Measurements from ENCODE around the gene COL13A1. TPM values are rescaled to one million over a fixed set of nuclear protein-coding genes. Genes with fewer than 3 reads are reported as not detected.

Gene COL13A1
- total RNA-seq, 1 experiment from 2014 or later, result 3.6 TPM

DNA sequence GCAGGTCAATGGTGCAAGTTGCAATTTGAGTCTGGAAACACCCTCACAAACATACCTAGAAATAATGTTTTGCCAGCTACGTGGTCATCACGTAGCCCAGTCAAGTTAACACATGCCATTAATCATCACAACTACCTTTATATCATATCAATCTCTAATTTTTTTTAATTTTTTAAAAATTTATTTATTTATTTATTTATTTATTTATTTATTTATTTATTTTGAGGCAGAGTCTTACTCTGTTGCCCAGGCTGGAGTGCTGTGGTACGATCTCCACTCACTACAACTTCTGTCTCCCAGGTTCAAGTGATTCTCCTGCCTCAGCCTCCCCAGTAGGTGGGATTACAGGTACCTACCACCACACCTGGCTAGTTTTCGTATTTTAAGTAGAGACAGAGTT, 198.6 kb downstream of the COL13A1 start:
- H2BK12ac ChIP-seq (ENCODE audit: insufficient read length, low read depth, low read length), result no peak overlapping the region
- no peak overlapping the region for H4K8ac ChIP-seq (replicated peaks; ENCODE audit: insufficient read length, low read depth, low read length)
- no peak overlapping the region for H2BK120ac ChIP-seq (ENCODE audit: low read depth, low read length, poor library complexity, severe bottlenecking)
- H4K91ac ChIP-seq (ENCODE audit: insufficient read length, low read depth, low read length), result no peak overlapping the region
- no CpG with 5 or more reads among the region's 4 CpGs for WGBS (ENCODE audit: extremely low coverage, insufficient read length, low lambda C conversion rate)
- no peak overlapping the region for H3K4me2 ChIP-seq (ENCODE audit: insufficient read depth, insufficient read length, low read length)
- no peak overlapping the region for H3T11ph ChIP-seq (ENCODE audit: low read length)
- H3K23ac ChIP-seq (ENCODE audit: insufficient read length, low read depth, low read length), result no peak overlapping the region
- H3K27me3 ChIP-seq (ENCODE audit: insufficient read depth, low read length), result no peaks in the 10 kb centered on the region
- H2AK5ac ChIP-seq (ENCODE audit: insufficient read length, low read length), result no peak overlapping the region
- Mint-ChIP-seq H3K4me3 (no peak overlapping the region), H3K27ac (no peak overlapping the region), H3K27me3 (ENCODE audit: low read depth) (peaks cover 37% of the 10 kb centered on the region), H3K4me1 (no peaks in the 10 kb centered on the region), H3K9me3 (no peaks in the 10 kb centered on the region; a peak in 1 of 5 replicates), H3K36me3 (ENCODE audit: insufficient read depth in 1 of 3, low read depth in 3 of 3) (no peaks in the 10 kb centered on the region)
- no peak overlapping the region for H3K14ac ChIP-seq (ENCODE audit: insufficient read depth, low read length)
- H3K9ac ChIP-seq (ENCODE audit: extremely low read depth, insufficient read length, low read length), result no peak overlapping the region
- H3K4me1 ChIP-seq (ENCODE audit: insufficient read depth, low read length), result no peaks in the 10 kb centered on the region
- no peaks in the 10 kb centered on the region for H3K23me2 ChIP-seq (ENCODE audit: insufficient read length, low read depth, low read length, poor library complexity, severe bottlenecking)
- no peak for DNase-seq
- no peaks in the 10 kb centered on the region for H3K79me2 ChIP-seq (ENCODE audit: insufficient read depth, low read length)
- H2BK15ac ChIP-seq (ENCODE audit: low read depth, low read length), result no peak overlapping the region
- H3K27ac ChIP-seq (ENCODE audit: insufficient read length, low read depth, low read length), result no peak overlapping the region
- H2BK5ac ChIP-seq (ENCODE audit: insufficient read length, low read length), result no peak overlapping the region
- H2BK20ac ChIP-seq (ENCODE audit: low read depth, low read length, poor library complexity, severe bottlenecking), result no peak overlapping the region
- no peak overlapping the region for H4K5ac ChIP-seq (ENCODE audit: insufficient read length, low read depth, low read length)
- H3K4ac ChIP-seq (ENCODE audit: low read depth, low read length), result no peak overlapping the region
- H2AFZ ChIP-seq (ENCODE audit: low read length), result no peak overlapping the region
- H3K79me1 ChIP-seq (ENCODE audit: insufficient read depth, low read depth, low read length, poor library complexity, severe bottlenecking), result no peaks in the 10 kb centered on the region
- no peak overlapping the region for H3K18ac ChIP-seq (ENCODE audit: insufficient read length, low read depth, low read length)
- TF ChIP-seq, protein P1, sequence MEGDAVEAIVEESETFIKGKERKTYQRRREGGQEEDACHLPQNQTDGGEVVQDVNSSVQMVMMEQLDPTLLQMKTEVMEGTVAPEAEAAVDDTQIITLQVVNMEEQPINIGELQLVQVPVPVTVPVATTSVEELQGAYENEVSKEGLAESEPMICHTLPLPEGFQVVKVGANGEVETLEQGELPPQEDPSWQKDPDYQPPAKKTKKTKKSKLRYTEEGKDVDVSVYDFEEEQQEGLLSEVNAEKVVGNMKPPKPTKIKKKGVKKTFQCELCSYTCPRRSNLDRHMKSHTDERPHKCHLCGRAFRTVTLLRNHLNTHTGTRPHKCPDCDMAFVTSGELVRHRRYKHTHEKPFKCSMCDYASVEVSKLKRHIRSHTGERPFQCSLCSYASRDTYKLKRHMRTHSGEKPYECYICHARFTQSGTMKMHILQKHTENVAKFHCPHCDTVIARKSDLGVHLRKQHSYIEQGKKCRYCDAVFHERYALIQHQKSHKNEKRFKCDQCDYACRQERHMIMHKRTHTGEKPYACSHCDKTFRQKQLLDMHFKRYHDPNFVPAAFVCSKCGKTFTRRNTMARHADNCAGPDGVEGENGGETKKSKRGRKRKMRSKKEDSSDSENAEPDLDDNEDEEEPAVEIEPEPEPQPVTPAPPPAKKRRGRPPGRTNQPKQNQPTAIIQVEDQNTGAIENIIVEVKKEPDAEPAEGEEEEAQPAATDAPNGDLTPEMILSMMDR (conservative IDR thresholded peaks at IDR 0.05), result no peak
- no peak overlapping the region for H3K56ac ChIP-seq (ENCODE audit: insufficient read length, low read depth, low read length)
- no peaks in the 10 kb centered on the region for H3K9me3 ChIP-seq (ENCODE audit: control insufficient read depth, low read depth, low read length)
- H4K20me1 ChIP-seq (ENCODE audit: control insufficient read depth, insufficient read depth, insufficient read length), result no peaks in the 10 kb centered on the region

Measured in H9 (cell line).